PC-9 (cell line): ENCODE results near the gene SPDYE3. TPM values are rescaled to one million over a fixed set of nuclear protein-coding genes. Genes with fewer than 3 reads are reported as not detected.
"Not testable (repeated sequence)": the region's sequence is repeated elsewhere in the genome, so short reads cannot be mapped to it uniquely, and the experiment has no call there.

Experiments
- BruUV-seq: library from RNA; stranded (reverse); fragments of 400-500 nt; replicated peaks from 2 replicates; lab custom pipeline; 2021; lab: Mats Ljungman, UMichigan
- CTCF ChIA-PET: fragments of 300-600 bp; sonication (Branson Sonifier 250); formaldehyde crosslinking; loops from one replicate; lab custom pipeline; 2022; ENCODE audit warnings: antibody characterized with exemption; lab: Charles Lee
- POLR2A ChIA-PET: fragments of 300-600 bp; sonication (Branson Sonifier 250); formaldehyde crosslinking; loops from one replicate; lab custom pipeline; 2022; ENCODE audit warnings: antibody characterized with exemption; ENCODE audit not compliant: unreplicated experiment; lab: Charles Lee
- DNase-seq, 2 experiments: peaks; one replicate each; pipeline versions ENCODE4 v3.0.0 to v3.0.0-alpha.2; 2015 to 2022; ENCODE audit warnings: mixed read lengths in 1 of 2
- H2AFZ ChIP-seq: fragments of 200-600 bp; sonication (generic); 2 replicates; pipeline ENCODE4 v1.8.1; 2017; ENCODE audit warnings: antibody characterized with exemption
- H3F3A ChIP-seq: fragments of 200-600 bp; sonication (generic); 2 replicates; pipeline ENCODE4 v1.8.1; 2017; ENCODE audit warnings: antibody characterized with exemption, mild to moderate bottlenecking, low read depth; ENCODE audit not compliant: insufficient read depth
- H3K27ac ChIP-seq: fragments of 200-600 bp; sonication (generic); 2 replicates; pipeline ENCODE4 v1.6.1; 2016; ENCODE audit warnings: mixed run types
- H3K27me3 ChIP-seq: fragments of 200-600 bp; sonication (generic); 2 replicates; pipeline ENCODE4 v1.6.1; 2016; ENCODE audit warnings: low read depth, mixed run types; ENCODE audit not compliant: insufficient read depth
- H3K36me3 ChIP-seq: fragments of 200-600 bp; sonication (generic); 2 replicates; pipeline ENCODE4 v1.6.1; 2016; ENCODE audit warnings: low read depth, mixed run types
- H3K4me1 ChIP-seq: fragments of 200-600 bp; sonication (generic); replicated peaks from 2 replicates; pipeline ENCODE4 v1.6.1; 2016; ENCODE audit warnings: mixed run types; ENCODE audit not compliant: insufficient read depth
- H3K4me2 ChIP-seq: fragments of 200-600 bp; sonication (generic); 2 replicates; pipeline ENCODE4 v1.6.1; 2017; ENCODE audit warnings: mixed run types
- H3K4me3 ChIP-seq: fragments of 200-600 bp; sonication (generic); 2 replicates; pipeline ENCODE4 v1.6.1; 2016; ENCODE audit warnings: mixed run types
- H3K79me2 ChIP-seq: fragments of 200-600 bp; sonication (generic); 2 replicates; pipeline ENCODE4 v1.6.1; 2017; ENCODE audit warnings: low read depth, mixed run types
- H3K9me2 ChIP-seq: fragments of 200-600 bp; sonication (generic); 2 replicates; pipeline ENCODE4 v1.8.1; 2017; ENCODE audit warnings: mild to moderate bottlenecking; ENCODE audit not compliant: insufficient read depth
- H3K9me3 ChIP-seq: fragments of 200-600 bp; sonication (generic); 2 replicates; pipeline ENCODE4 v1.8.1; 2016; ENCODE audit warnings: low read depth; ENCODE audit not compliant: insufficient read depth
- H4K20me1 ChIP-seq: fragments of 200-600 bp; sonication (generic); 2 replicates; pipeline ENCODE4 v1.8.1; 2017; ENCODE audit not compliant: insufficient read depth
- intact Hi-C: fragments of 100-400 bp; cut with micrococcal nuclease; formaldehyde crosslinking; loops from one replicate; pipeline ENCODE4 v1.10.0; 2022; ENCODE audit not compliant: unreplicated experiment
- total RNA-seq: library from RNA; stranded (reverse); gene quantifications from 2 replicates; pipeline ENCODE4 v1.2.3, GENCODE V29; 2021

Gene SPDYE3
- total RNA-seq, 1 experiment from 2014 or later: not detected

GRCh38 chr7:100292162-100292561, 15.3 kb upstream of the SPDYE3 start:
- H3K36me3 ChIP-seq, H2AFZ ChIP-seq, H3K27me3 ChIP-seq, H3K4me3 ChIP-seq, H3K27ac ChIP-seq, H3K4me2 ChIP-seq, intact Hi-C loops, POLR2A ChIA-PET, BruUV-seq, H3F3A ChIP-seq, H3K79me2 ChIP-seq, H3K9me3 ChIP-seq, DNase-seq, H4K20me1 ChIP-seq, H3K9me2 ChIP-seq: not testable (repeated sequence)
- H3K4me1 ChIP-seq: peaks cover 17% of the 10 kb centered on the region
- CTCF ChIA-PET: interaction anchor here (0.7 kb wide), 2 partner anchors 27 to 72 kb away, joined by 3 to 4 read pairs; no protein-coding TSS in a partner anchor

GRCh38 chr7:100295269-100295668, 12.2 kb upstream of the SPDYE3 start:
- POLR2A ChIA-PET, H3K27me3 ChIP-seq, H3F3A ChIP-seq, H3K79me2 ChIP-seq, CTCF ChIA-PET, H3K9me3 ChIP-seq, BruUV-seq, H3K9me2 ChIP-seq, H3K36me3 ChIP-seq, H2AFZ ChIP-seq, H4K20me1 ChIP-seq, intact Hi-C loops, H3K4me3 ChIP-seq: not testable (repeated sequence)
- Histone ChIP-seq H3K4me1 (peaks cover 17% of the 10 kb centered on the region), H3K27ac (peak overlapping the region; percentile 63), H3K4me2 (peak overlapping the region; percentile 21; the same call in 1 of the 2 replicates)
- DNase-seq: peak; percentile 63 to 82

- POLR2A ChIA-PET, H2AFZ ChIP-seq, H3F3A ChIP-seq, H3K9me3 ChIP-seq, H3K9me2 ChIP-seq, H4K20me1 ChIP-seq, intact Hi-C loops, H3K79me2 ChIP-seq, CTCF ChIA-PET, H3K27me3 ChIP-seq, H3K27ac ChIP-seq, H3K4me2 ChIP-seq, H3K4me3 ChIP-seq, BruUV-seq, H3K36me3 ChIP-seq, DNase-seq: not testable (repeated sequence)
- H3K4me1 ChIP-seq: peaks cover 17% of the 10 kb centered on the region
Observed at GRCh38 chr7:100297852-100298631, 9.5 kb upstream of the SPDYE3 start.

DNA sequence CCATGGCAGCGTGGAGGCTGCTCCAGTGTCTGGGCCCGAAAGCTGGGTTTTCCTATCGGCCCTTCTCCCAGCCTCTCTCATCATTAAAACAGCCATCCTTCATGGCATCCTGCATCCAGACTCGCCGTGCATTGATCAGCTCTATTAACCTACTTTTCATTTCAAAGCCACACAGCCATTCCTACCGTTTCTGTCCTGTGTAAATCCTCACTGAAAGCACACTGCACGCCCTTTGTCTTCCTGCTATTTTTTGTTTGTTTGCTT, 8.9 kb upstream of the SPDYE3 start:
- H3K9me3 ChIP-seq, H2AFZ ChIP-seq, H3K4me2 ChIP-seq, H3K36me3 ChIP-seq, BruUV-seq, DNase-seq, H3K9me2 ChIP-seq, H3K27ac ChIP-seq, CTCF ChIA-PET, H4K20me1 ChIP-seq, H3K27me3 ChIP-seq, H3F3A ChIP-seq, intact Hi-C loops, H3K79me2 ChIP-seq, H3K4me3 ChIP-seq: not testable (repeated sequence)
- POLR2A ChIA-PET: interaction anchor here (0.6 kb wide), 1 partner anchor 150 kb away, joined by 3 read pairs; the partner anchor contains the start of gene LAMTOR4
- H3K4me1 ChIP-seq: peaks cover 17% of the 10 kb centered on the region

GRCh38 chr7:100304526-100304925, 3.0 kb upstream of the SPDYE3 start:
- H2AFZ ChIP-seq, H3K27ac ChIP-seq, H3F3A ChIP-seq, H3K9me3 ChIP-seq, H3K27me3 ChIP-seq, H3K4me2 ChIP-seq, intact Hi-C loops, H3K4me1 ChIP-seq, H3K4me3 ChIP-seq, BruUV-seq, CTCF ChIA-PET, H4K20me1 ChIP-seq, DNase-seq, H3K36me3 ChIP-seq, H3K79me2 ChIP-seq, POLR2A ChIA-PET, H3K9me2 ChIP-seq: not testable (repeated sequence)

- DNase-seq, POLR2A ChIA-PET: not testable (repeated sequence)
Observed at GRCh38 chr7:100318329-100318728, 10.8 kb downstream of the SPDYE3 start.

GRCh38 chr7:100321648-100322047, 14.1 kb downstream of the SPDYE3 start:
- H3F3A ChIP-seq, H4K20me1 ChIP-seq, H2AFZ ChIP-seq, H3K4me2 ChIP-seq, H3K79me2 ChIP-seq, H3K4me3 ChIP-seq, H3K36me3 ChIP-seq, H3K9me2 ChIP-seq, H3K27ac ChIP-seq, H3K27me3 ChIP-seq, intact Hi-C loops, CTCF ChIA-PET, DNase-seq, H3K9me3 ChIP-seq, BruUV-seq, H3K4me1 ChIP-seq: not testable (repeated sequence)
- POLR2A ChIA-PET: interaction anchor here (0.6 kb wide), 2 partner anchors 626 to 1687 kb away, joined by 3 to 9 read pairs; no protein-coding TSS in a partner anchor

More at GRCh38 chr7:100318329-100318728, 10.8 kb downstream of the SPDYE3 start:
- H3K9me2 ChIP-seq, H3F3A ChIP-seq, CTCF ChIA-PET, H3K36me3 ChIP-seq, intact Hi-C loops, H2AFZ ChIP-seq, H3K4me1 ChIP-seq, H3K27me3 ChIP-seq, BruUV-seq, H3K79me2 ChIP-seq, H3K4me3 ChIP-seq, H4K20me1 ChIP-seq, H3K9me3 ChIP-seq, H3K27ac ChIP-seq, H3K4me2 ChIP-seq: not testable (repeated sequence)
